Hematopoietic multipotent progenitor cell treated with erythropoietin and hydrocortisone succinate and interleukin-3 and kit ligand, for 6 days (in vitro differentiated cells): ENCODE data around the gene PORCN.

Experiments
- DNase-seq: peaks from one replicate; pipeline ENCODE4 v3.0.0-alpha.2; 2015

PORCN gene

DNA sequence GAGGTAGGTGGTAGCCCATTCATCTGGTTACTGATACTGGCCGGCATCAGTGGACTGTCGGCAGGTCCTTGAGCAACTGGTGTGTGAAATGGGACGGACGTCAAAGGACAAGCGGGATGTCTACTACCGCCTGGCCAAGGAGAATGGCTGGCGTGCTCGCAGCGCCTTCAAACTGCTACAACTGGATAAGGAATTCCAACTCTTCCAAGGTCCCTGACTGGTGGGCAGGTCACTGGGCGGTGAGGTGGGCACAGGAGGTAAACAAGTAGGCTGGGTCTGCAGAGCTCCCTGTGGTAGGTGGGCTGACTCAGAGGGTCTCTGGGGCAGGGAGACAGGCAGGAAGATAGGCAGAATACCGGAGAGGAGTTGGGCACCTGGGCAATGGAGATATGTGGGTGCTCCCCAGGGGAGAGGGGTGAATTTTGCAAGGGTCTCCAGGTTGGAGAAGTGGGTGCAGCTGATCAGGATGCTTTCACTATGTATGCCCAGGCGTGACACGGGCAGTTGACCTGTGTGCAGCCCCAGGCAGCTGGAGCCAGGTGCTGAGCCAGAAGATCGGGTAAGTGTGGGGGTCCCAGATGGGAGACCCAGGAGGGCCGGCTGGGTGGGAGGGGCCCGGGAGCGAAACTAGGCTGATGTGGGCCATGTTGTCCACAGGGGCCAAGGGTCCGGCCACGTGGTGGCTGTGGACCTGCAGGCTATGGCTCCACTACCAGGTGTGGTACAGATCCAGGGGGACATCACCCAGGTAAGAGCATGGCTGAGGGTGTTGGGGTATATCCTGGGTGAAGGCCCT, 30.6 kb upstream of the PORCN start:
- no peak for DNase-seq

DNA sequence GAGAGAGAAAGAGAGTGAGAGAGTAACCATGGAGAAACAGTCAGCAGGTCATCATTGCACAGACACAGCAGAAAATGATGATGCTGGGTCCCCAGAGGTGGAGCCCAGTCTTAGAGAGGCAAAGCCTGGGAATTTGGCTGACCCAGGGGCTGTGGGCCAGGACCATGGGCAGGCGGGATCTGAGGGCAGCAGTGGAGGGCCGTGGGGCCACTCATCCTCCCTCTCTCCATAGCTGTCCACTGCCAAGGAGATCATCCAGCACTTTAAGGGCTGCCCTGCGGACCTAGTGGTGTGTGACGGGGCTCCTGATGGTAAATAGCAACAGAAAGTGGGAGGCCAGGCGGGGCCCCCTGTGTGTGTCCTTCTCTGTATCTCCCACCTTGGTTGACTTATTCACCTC, 30.0 kb upstream of the PORCN start:
- no peak for DNase-seq

DNA sequence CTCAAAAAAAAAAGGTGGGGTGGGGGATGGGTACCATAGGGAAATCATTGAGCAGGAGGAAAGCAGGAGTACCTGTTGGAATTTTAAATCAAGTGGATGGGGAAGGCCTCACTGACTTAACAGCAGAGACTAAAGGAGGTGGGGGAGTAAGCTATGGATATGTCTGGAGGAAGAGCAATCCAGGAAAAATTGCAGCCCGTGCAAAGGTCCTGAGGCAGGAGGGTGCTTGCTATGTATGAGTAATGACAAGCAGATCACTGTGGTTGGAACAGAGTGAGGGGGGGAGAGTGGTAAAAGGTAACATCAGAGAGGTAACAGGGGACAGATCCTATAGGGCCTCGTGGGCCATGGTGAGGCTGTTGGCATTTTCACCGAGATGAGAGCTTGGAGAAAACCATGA, 28.6 kb upstream of the PORCN start:
- no peak for DNase-seq

DNA sequence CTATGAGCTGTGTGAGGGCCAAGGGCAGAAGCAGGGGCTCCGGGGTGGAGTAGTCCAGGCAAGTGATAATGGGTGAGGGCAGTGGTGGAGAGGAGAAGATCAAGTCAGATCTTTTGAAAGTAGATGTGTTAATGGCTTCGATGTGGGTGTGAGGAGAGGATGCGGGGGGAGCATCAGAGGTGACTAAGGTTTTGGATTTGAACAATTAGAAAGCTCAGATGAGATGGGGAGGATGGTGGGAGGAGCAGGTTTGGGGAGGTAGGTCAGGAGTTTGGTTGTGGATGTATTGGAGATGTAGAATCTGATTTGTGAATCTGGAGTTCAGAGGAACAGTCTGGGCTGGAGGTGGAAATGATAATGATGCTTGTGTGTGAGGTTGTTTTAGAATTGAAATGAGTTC, 28.2 kb upstream of the PORCN start:
- no peak for DNase-seq

DNA sequence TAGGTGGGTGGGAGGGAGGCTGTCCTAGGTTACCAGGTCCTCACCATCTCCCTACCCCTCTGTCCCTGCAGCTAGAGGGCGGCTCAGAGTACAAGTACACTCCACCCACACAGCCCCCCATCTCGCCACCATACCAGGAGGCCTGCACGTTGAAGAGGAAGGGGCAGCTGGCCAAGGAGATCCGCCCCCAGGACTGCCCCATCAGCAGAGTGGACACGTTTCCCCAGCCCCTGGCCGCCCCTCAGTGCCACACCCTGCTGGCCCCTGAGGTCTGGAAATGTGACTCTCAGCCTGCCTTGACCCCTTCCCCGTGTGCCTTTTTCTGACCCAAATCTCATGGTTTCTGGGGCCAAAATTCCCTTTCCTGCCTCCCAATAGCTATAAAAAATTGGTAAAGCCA, 26.3 kb upstream of the PORCN start:
- no peak for DNase-seq

DNA sequence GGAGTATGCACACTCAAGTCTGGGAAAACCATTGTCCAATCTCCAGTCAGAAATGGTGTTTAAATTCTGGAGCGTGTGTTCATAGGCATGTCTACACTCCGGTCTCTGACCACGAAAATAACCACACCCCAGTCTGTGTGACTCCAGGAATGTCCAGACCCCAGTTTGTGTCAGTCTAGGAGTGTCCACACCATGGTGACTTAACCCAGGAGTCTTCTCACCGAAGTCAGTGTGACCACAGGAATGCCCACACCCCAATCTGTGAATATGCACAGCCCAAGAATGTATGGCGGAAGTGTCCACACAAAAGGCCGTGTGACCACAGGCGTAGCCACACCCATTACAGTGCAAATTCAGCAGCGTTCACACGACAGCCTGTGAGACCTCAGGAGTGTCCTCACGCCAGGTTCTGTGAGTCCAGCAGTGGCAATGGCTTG, 21.4 kb upstream of the PORCN start:
- peak; percentile 39 for DNase-seq

DNA sequence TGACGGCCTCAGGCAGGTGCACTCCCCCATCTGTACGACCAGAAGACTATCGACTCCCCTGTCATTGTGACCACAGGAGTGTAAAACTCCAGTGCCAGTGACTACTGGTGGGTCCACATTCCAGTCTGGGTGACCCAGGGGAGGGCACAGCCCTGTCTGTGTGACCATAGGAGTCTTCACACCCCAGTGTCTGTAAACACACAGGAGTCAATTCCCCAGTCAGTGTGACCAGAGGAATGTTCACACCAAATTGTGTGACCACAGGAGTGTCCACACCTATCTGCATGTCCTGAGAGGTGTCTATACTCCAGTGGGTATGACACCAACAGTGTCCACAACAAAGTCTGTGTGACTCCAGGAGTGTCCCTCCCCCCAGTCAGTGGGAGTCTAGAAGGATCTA, 20.8 kb upstream of the PORCN start:
- DNase-seq, result no peak

DNA sequence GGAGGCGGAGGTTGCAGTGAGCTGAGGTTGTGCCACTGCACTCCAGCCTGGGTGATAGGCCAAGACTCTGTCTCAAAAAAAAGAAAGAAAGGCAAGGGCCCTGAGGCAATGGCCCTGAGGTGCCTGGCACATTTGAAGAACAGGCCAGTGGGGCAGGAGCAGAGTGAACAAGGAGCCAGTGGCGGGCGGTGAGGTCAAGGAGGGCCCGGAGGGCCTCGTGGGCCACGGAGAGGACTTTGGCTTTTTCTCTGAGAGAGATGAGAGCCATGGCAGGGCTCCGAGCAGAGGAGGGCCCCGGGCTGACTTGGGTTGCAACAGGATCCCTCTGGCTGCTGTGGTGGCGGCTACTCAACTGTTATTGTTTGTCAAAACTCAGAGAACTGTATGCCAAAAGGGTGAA, 19.5 kb upstream of the PORCN start:
- no peak for DNase-seq

DNA sequence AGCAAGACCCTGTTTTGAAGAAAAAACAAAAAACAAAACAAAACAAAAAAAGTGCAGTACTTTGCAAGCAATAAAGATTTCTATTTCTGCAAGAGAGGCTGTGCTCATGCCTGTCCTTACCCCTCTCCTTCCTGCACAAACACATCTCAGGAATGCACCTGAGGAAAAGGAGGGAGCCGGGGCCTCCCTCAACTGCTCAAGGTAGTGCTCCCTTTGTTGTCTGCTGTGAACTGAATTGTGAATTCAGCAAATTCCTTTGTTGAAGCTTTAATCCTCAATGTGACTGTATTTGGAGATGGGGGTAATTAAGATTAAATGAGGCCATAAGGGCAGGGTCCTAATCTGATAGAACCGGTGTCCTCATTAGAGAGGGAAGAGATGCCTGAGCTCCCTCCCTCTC, 18.9 kb upstream of the PORCN start:
- no peak for DNase-seq

DNA sequence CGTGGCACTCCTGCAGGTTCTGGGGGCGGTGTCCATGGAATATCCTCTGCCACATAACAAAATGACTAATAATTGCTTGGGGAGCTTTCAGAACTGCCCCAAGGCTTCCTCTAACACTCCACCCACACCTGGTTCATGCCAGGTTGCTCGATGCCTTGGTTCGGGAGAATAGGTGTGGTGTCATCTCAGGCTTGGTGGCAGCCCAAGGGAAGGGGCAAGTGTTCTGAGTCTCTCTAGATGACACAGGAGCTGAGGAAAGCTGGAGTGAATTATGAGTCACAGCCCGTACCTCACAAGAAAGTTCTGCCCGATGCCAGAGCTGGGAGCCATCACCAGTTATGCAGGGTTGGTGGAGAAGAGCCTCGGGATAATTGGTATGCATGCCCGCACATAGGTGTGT, 18.1 kb upstream of the PORCN start:
- no peak for DNase-seq

DNA sequence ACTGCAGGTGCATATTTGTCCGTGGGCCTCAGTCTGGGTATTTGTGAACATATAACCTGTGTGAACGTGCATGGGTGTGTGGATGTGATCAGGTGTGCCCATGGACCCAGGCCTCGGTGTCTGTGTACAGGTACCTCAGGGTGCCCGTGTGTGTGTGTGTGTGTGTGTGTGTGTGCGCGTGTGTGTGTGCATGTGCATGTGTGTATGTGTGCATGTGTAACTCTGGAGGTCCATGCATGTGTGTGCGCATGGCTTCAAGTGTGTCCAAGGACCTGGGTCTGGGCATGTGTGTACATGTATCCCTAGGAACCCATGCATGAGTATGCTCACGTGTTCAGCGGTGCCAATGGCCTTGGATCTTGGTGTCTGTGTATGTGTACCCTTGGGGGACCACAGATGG, 17.0 kb upstream of the PORCN start:
- no peak for DNase-seq

DNA sequence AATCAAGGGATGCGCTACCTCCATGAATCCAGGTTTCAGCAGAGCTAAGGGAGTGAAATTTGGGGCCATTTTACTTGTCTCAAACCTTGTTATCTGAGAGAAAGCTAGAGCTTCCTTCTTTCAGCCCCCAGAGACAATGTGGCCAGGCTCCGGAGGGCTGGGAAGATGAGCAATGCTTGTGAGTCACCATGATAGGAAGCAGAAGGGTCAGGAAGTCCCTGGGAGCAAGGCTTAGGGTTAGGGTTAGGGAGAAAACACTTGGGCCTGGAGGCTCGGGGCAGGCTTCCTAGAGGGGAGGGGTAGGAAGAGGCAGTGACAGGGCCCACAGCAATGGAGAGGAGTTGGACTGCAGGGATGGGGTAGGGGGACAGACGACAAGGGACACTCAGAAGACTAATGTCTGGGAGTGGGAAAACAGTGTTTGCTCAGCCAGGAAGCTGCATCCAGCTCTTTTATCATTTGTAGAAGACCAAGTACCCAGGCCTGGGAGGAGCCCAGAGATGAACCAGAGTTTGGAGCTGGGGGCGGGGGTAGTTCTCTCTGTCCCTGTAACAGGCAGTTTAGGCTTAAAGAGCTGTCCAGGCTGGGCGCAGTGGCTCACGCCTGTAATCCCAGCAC, 16.4 kb upstream of the PORCN start:
- no peak for DNase-seq

DNA sequence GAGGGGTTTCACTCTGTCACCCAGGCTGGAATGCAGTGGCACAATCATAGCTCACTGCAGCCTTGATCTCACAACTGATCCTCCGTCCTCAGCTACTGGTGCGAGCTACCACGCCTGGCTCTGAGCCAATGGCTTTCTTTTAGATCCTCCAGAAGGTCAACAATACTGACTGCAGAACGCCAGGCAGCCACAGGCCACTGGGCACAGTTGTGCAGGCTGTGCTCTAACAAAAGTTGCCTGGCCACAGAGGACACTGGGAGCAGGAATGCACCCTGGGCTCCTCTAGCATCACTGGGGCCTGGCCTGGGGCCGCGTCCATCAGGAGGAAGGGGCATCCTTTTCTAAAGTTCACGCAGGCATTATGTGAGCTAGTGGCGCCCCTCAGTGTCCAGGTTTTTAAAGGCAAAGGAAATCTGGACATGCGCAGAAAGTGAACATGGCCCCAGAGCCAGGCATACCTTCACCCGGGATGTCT, 14.9 kb upstream of the PORCN start:
- peak; percentile 39 for DNase-seq

DNA sequence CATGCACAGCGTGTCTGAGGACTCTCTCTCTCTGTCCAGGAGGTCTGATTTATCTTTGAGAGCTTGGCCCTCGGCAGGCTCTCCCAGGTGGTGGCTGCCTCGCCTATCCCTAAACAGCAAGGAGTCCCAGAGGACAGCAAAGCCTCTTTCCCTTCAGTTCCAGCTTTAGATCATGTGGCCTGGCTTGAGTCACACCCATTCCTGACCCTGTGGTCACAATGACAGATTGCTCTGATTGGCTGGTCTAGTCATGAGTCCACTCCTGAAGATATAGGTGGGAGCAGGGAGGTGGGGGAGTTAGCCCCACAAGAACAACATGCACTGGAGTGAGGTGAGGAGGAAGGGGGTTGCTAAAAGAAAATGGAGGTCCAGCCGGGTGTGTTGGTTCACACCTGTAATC, 12.1 kb upstream of the PORCN start:
- no peak for DNase-seq

DNA sequence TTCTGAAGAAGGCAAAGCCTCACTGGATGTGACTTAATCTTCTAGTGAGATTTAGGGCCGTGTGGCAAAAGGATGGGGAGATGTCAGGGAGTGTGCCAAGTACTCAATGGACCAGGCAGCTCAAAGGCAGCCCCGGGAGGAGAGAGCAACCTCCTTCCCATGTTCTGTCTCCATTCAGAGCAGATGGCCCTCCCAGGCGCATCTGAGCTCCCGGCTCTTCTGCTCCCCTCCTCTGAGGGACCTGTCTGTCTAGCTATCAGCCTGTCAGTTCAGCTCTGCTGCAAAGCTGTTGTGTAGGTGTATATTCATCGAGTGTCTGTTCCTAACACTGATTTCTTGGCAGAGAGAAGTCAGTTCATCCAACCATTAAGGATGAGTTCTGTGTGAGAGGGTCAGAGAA, 10.9 kb upstream of the PORCN start:
- no peak for DNase-seq

DNA sequence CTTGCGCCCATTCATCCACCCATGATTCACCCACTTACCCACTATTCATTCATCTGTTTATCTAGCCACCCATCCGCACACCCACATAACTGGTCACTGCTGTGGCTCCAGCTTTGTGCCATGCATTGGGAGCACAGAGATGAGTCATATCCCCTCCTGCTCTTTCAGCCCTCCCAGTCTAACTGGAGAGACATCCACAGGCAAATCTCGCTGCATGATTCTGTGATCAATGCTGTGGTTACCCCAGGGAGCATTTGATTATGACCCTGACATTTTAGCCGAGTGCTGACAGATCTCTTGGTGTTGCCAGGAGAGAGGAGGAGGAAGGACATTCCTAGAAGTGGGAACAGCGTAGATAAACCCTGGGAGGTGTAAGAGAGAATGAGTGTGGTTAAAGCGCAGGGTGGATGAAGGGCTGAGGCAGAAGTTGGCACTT, 10.4 kb upstream of the PORCN start:
- DNase-seq, result peak; percentile 42

DNA sequence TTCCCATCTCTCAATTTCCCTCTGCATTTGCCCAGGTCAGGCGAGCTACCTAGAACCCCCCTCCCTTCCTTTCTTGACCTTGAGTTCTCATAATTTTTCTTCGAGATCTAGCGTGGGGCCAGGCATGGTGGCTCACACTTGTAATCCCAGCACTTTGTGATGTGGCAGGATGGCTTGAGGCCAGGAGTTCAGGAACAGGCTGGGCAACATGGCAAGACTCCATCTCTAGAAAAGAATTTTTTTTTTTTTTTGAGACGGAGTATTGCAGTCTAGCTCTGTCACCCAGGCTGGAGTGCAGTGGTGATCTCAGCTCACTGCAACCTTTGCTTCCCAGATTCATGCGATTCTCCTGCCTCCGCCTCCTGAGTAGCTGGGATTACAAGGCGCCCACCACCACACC, 4.5 kb upstream of the PORCN start:
- DNase-seq, result no peak

DNA sequence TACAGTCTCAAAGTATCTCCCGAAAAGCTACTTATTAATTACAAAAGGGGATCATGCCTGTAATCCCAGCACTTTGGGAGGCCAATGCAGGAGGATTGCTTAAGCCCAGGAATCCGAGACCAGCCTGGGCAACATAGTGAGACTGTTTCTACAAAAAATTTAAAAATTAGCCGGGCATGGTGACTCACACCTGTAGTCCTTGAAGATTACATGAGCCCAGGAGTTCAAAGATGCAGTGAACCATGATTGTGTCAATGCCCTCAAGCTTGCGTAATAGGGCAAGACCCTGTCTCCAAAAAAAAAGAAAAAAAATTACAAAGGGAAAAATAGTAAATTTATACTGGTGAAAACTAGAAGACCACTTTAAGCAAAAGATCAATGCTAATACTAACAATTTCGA, 3.3 kb upstream of the PORCN start:
- no peak for DNase-seq

DNA sequence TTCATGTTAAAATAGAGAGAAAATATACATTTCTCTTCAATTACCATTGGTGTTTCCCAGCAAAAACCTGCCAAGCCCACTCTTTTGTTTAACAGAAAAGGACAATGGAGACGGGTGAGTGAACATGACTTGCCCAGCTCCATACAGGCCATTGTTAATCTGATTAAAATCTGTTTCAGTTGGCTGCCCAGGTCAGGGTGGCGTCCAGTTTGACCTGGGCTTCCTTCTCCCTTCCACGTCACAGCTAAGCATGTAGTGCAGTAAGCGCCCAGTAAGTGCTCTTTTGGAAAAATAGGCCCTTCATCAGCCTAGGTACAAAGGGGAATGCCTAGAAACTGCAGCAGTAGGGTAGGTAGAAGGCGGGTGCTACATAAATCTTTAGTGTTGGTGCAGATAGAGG, 1.5 kb upstream of the PORCN start:
- no peak for DNase-seq

DNA sequence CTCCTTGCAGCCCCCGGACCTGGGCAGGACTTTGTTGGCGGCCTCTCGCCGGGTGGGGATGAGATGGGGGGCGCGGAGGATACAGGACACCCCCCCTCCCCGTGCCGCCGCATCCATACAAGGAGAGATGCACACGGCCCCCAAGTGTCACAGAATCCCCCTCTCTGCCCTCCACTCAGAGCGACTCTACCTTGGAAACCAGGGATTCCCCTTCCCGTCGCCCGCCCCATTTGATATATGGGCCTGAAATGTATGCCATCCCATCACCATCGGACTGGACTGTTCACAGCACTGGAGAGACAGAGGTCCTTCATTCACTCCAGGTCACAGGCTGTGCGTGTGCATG, 426 bp downstream of the PORCN start:
- DNase-seq, result no peak

DNA sequence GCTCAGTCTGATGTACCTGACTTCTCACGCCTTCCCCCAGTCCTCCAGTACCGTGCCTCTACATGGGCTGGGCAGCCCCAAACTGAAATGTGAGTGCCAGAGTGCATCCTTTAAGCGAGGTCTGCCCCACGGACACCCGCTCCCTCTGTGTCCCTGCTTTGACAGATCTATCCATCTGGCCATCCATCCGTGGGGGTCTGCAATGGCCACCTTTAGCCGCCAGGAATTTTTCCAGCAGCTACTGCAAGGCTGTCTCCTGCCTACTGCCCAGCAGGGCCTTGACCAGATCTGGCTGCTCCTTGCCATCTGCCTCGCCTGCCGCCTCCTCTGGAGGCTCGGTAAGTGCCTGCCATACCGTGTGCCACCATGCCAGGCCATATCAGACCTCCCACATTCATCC, 827 bp downstream of the PORCN start:
- no peak for DNase-seq

DNA sequence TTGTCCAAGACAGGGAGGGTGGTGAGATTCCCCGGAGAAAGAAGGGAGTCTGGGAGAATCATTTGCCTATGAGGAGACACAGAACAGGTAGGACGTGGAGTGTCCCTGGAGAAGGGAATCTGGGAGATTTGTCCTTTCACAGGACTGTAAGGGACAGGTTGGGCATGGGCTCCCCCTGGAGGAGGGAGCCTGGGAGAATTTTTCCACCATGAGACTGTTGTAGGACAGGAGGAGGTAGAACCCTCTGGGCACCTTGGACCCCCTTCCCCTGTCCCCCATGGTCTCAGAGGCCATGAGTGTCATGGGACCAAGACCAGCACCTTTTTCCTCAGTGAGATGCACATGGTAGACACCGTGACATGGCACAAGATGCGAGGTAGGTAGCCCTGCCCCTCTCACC, 2.8 kb downstream of the PORCN start:
- no peak for DNase-seq

DNA sequence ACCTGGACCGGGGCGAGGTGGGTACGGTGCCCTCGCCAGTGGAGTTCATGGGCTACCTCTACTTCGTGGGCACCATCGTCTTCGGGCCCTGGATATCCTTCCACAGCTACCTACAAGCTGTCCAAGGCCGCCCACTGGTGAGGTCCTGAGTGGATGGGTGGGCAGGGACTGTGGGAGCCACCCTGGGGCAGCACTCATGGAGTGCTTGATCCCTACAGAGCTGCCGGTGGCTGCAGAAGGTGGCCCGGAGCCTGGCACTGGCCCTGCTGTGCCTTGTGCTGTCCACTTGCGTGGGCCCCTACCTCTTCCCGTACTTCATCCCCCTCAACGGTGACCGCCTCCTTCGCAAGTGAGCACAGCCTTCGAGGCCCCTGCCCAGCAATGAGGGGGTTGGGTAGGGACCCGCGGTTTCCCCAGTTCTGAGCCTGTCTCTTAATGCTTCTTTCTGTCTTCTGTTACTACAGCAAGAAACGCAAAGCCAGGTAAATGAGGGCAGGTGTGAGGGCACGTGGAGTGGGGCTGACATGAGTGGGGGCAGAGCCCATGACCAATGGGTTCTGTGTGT, 3.7 kb downstream of the PORCN start:
- DNase-seq, result no peak

DNA sequence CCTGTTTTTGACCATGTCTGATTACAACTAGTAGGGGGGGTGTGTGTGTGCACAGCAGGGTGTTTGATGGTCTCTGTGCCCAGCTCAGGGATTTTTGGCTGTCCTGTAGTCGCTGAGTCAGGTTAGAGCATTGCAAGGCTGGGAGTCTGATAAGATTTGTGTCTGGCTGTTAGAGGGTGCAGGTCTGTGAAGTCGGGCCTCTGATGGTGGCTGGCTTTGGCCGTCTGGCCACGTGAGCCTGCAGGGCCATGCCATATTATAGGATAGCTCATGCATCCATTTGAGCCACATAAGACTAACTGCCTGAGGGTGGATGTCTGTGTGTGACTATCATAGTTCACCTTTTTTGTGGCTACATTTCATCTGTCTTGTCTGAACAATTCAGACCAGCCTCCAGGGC, 4.9 kb downstream of the PORCN start:
- no peak for DNase-seq
